NCI-H2196 (cell line): ENCODE measurements around the gene TXNRD2.
A peak's percentile ranks its signal among the peaks of the same experiment; 100 is the strongest.

ENCODE experiments used
- DNase-seq: peaks from one replicate; lab custom pipeline; 2025; ENCODE audit not compliant: unreplicated experiment; lab: John Stamatoyannopoulos, UW

The TXNRD2 gene

DNA sequence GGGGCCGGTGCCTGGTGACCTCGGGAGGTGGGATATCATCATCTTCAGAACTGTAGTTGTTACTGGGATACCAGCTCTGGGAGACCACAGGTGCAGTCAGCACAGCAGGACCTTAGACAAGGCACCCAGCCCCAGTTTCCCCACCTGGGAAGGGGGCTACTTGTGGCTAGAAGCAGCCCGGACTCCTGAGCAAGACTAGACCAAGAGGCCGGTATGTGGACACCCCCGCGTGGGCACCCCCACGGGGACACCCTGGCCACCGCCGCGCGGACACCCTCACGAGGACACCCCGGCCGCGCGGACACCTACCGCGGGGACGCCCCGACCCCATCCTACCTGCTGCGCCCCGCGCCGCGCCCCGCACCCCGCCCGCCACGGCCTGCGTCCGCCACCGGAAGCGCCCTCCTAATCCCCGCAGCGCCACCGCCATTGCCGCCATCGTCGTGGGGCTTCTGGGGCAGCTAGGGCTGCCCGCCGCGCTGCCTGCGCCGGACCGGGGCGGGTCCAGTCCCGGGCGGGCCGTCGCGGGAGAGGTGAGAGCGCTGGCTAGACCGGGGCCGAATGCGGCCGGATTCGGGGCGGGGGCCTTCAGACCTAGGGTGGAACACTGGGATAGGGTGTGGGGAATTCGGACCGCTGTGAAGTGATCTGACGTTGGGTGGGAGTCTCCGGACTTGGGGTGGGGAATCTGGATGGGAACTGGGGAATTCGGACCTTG lies at the start of gene TXNRD2, which contains the start of gene COMT:
TXNRD2 (minus strand) TSS at position 454 of the 718 bp plus-strand sequence; CDS start at position 439, 15 bp downstream.
COMT (plus strand) TSS at position 408 of the 718 bp plus-strand sequence. CDS start 20,755 bp downstream, outside the sequence.
- DNase-seq = peak; percentile 39

DNA sequence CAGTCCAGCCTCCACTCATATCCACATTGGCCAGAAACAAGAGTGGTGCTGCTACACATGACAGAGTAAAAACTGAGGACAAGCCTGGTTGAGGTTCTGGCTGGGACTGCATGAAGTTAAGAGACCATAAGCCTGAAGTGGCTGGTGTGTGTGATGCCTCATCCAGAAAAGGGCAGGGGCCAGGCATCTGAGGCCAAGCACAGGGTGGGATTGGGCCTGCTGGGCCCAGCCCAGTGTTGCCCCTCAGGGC lies 49.7 kb upstream of the TXNRD2 start:
- DNase-seq = no peak

DNA sequence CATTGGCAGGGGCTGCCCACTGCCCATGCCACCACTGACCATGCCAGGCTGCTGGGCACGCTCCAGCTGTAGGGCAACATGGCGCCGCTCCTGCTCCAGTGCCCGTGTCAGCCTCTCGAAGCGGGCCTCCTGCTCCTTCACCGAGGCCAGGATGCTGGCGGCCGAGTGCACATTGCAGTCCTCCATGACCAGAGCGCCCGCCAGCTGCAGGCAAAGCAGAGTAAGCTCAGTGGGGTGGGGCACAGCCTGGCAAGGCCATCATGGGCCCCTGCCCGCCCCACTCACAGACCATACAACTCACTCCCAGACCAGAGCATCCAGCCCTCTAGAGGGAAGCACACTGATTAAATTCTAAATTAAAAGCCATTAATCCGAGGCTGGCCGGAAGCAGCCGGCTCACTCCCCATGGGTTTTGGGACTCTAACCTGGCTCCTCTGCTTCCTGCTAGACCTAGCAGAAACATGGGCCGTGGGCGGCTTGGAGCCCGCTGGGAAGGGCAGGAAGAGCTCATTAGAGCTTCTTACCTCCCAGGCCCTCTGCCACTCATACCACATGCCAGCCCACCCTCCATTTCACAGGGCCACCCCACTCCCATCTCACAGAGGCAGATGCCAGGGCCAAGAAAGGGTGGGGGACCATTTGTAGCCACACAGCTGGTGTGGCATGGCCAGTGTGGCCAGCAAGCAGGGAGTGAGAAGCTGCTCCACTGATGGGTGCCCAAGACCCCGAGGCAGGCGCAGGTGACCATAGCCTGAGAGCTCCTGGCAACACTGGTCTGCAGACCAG lies 49.2 kb upstream of the TXNRD2 start:
- DNase-seq = no peak

GRCh38 chr22:19990188-19990587 lies 48.6 kb upstream of the TXNRD2 start:
- DNase-seq = no peak

DNA sequence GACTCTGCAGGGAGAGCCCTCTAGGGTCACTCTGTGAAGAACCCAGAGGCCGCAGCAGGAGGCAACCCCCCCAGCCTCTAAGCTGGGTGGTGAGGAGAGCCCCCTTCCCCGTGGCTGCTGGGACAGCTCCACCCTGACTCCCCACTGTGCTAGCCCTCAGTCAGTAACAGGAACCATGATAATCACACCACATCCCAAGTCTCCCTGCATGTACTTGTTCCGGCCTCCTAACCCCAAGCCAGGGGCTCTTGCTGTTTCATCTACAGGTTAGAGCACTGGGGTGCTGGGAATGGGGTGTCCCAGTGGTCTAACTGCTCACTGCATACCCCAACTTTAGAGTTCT lies 48.1 kb upstream of the TXNRD2 start:
- no peak for DNase-seq

- DNase-seq = no peak
These were observed 47.5 kb upstream of the TXNRD2 start for GRCh38 chr22:19988965-19989724.

- no peak for DNase-seq
These were observed 46.8 kb upstream of the TXNRD2 start for GRCh38 chr22:19988331-19988808.

GRCh38 chr22:19987394-19988306 lies 46.0 kb upstream of the TXNRD2 start:
- DNase-seq = no peak

DNA sequence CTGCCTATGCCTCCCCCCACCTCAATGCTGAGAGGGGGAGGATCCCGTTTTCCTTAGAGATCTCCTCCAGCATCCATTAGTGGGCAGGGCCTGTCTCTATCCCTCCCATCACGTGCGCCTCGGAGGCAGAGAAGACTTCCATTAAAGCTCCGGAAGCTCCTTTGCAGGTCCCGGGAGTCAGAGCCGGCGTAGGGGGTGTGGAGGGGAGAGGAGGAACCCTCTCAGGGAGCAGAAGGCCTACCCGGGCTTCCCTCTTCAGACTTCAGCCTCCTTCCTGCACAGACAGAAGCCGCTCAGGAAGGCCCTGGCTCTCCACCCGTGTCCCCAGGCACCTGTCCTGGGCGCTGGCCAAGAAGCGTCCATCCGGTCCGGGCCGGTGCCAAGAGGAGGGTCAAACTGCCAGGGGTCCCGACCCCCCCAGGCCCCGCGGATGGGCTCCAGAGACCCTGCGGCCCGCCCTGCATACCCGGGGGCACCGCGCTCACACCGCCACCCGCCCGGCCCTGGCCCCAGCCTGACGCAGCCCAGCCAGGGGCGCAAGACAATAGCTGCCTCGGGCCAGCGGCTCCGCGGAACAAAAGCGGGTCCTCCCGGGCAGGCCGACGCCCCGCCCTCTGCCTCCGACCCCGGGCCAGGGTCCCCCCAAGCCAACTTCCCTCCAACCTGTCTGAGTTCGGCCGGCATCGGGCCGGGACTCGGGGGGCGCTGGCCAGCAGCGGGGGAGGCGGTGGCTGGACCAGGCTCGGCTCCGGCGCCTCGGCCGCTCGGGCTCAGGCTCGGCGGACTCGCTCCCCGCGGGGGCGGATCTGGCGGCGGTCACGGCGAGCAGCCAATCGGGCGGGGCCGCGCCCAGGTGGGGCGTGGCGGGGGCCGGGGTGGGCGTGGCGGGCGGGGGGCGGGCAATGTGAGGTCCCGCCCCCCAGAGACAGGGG lies 45.1 kb upstream of the TXNRD2 start:
- peak; percentile 56 for DNase-seq

DNA sequence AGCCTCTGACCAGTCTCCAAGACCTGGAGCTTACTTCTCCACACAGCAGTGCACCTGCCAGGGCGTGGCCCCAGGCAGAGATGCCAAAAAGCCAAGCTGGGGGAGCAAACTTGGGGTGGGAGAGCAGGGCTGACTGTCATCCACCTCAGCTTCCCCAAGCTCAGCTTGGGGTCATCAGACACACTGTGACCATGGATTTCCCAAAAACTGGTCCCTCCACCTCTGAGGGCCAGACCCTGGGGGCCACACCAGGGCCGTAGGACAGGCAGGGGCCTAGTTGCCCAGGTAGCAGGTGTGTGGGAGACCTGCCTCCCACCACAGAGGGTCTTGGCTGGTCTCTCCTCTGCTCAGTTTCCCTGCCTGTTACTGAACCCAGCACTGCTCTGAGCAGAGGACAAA lies 44.4 kb upstream of the TXNRD2 start:
- DNase-seq = no peak

DNA sequence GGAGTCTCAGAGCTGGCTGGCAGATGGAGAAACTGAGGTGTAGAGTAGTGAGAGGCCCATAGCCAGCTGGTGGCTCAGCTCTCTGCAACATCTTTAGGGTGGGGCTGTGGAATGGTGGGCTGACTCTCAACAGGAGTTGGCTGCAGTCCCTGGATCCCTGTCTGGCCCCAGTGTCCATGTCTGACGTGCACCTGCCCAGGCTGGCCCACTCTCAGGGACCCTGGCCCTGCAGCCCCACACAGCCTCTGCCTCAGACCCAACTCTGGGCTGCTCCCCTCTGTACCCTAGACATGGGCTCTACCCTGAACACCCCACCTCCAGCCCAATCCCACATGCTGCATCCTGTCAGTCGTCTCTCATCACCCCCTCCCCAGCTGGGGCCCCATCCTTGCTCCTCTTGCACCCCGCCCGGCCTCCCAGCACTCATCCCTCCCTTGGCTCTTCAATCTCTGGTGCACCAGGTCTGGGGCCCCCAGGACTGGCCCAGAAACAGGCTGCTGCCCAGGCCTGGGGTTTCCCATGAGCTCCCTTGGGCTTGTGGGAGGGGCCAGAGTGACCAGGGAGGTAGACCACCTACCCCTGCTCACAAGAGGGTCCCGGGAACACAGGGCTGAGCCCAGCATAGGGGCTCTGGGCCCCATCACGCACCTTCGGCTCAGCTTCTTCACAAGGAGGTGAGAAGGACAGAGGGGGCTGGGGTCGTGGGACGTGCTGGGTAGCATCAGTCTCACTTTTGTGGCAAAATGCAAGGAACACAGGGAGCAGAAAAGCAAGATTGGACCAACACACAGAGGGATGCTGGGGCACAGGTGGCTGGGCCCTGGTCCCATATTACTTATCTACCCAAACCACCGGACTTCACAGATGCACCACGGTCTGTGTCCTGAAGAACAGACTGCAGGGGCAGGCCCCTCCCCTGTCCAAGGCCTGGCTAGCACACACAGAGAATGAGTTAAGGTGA lies 43.5 kb upstream of the TXNRD2 start:
- DNase-seq = no peak

GRCh38 chr22:19984201-19984753 lies 42.7 kb upstream of the TXNRD2 start:
- DNase-seq = peak; percentile 26

DNA sequence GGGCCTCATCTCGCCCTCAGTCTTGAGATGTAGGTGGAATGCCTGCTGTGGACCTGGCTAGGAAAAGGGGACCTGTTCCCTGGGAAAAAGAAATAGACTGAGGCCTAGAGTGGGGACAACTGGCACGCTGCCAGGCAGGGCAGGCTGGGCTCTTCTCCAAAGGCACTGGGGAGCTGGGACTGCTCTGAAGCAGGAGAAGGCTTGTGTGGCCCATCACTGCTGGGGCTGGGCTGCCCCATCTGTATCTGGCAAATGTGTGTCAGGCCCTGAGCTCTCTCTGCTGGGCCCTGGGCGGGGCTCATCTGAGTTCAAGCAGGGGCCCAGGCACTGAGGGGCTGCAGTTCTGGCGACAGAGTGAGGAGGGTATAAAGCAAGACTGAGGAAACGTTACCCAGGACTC lies 42.1 kb upstream of the TXNRD2 start:
- no peak for DNase-seq

GRCh38 chr22:19982991-19983578 lies 41.5 kb upstream of the TXNRD2 start:
- DNase-seq = no peak

DNA sequence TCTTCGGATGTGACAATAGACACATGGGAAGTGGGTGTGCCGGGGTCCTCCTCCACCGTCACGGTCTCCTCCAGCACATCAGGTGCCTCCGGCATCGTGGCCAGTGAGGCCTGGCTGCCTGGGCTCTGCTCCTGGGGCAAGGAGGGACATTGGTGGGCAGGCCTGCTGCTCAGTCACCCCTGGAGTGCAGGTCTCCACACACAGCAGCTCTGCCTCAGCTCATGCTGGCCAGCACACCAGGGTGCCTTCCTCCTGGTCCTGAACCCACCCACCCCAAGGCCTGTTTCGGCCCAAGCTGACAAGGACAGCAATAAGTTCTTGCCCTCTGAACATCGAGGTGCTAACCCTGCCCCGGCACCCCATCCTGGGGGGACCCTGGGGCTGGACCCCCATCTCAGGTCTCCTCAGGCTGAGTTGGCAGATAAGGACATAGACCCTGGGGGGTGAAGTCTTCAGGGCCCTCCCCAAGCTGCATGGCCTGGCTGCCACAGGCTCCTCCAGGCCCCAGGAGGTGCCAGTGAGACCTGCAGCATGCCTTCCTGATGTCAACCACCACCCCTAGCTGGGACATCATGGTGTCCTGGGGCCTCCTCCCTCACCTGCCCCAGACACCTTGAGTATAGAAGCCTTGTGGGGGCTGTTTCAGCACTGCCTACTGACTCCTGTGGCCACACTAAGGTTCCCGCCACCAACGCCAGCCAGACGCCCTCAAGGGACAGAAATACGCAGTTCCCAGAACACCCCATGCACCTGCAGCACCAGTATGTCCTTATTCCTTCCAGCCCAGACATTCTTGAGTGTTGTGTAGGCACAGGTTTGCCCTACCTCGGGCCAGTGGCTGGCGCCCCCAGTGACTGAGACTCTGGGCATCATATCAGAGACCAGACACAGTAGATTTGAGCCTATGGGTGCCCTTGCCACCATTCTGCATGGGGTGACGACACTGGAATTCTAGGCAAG lies 40.6 kb upstream of the TXNRD2 start:
- no peak for DNase-seq

DNA sequence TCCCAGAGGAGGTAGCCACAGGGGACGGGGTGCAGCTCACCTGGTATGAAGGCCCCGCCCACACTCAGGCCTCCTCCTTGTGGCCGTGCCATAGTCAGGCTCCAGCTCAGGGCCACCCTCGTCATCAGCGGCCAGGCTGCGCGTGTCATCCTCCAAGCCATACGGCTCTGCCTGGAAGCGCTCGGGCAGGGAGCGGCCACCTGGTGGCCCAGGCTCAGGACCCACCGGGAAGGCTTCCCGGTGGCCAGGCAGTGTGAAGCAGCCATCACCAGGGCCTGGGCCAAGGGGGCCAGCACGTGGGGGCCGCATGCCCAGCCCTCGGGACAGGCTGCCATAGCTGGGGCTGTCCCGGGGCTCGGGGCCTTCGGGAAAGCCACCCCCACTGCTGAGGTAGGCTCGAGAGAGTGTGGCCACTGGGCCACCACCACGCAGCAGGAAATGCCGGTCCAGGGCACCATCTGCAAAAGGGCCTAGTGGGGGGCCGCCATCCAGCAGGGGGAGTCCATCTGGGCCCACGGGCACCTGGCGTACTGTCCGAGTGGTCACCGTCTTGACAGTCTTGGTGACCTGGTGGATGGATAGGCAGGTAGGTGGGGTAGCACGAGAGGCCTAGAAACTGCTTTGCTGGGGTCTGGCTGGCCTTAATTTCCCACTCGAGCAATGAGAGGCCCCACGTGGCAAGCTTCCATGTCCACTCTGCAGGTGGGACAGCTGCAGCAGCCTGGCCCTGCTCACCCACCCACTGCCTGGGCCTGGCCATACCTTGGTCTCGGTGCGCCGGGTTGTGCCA lies 39.7 kb upstream of the TXNRD2 start:
- DNase-seq = no peak
